HS-5 (cell line): ENCODE data around the gene ACOX3.
A peak's percentile ranks its signal among the peaks of the same experiment; 100 is the strongest.
"Not testable (repeated sequence)": the region's sequence is repeated elsewhere in the genome, so short reads cannot be mapped to it uniquely, and the experiment has no call there.

ENCODE experiments used
- DNase-seq: peaks from one replicate; pipeline ENCODE4 v3.0.0-alpha.2; 2012; ENCODE audit warnings: low read depth

The ACOX3 gene

DNA sequence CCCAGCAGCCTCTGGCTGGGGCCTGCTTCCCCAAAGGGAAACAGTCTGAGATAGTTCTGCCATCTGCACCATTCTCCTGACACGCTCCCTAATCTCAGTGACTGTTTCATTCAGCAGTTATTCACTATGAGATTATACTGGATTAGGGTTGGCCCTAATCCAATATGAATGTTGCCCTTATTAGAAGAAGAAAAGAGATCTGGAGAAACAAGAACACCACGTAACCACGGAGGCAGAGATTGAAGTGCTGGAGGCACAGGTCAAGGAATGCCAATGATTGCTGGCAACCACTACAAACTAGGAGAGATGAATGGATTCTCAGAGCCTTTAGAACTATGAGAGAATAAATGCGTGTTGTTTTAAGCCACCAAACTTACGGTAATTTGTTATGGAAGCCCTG lies 7.4 kb downstream of the ACOX3 start:
- no peak for DNase-seq

DNA sequence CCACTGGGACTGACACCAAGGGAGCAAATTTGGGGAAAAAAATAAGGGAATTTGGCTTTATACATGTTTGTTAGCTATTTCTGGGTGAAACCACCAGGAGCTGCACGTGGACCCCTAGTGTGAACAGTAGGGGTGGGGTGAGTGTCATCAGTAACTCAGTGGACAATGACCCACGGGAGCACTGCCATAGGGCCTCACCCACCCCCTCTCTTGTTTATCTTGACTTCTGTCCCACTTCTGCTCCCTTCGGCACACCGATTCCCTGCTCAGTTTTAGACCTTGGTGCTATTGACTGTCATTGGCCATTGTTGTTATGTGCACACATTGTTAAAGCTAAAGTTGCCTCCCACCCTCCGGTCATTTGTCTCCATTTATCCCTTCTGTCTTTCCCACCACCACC lies 9.0 kb downstream of the ACOX3 start:
- no peak for DNase-seq

DNA sequence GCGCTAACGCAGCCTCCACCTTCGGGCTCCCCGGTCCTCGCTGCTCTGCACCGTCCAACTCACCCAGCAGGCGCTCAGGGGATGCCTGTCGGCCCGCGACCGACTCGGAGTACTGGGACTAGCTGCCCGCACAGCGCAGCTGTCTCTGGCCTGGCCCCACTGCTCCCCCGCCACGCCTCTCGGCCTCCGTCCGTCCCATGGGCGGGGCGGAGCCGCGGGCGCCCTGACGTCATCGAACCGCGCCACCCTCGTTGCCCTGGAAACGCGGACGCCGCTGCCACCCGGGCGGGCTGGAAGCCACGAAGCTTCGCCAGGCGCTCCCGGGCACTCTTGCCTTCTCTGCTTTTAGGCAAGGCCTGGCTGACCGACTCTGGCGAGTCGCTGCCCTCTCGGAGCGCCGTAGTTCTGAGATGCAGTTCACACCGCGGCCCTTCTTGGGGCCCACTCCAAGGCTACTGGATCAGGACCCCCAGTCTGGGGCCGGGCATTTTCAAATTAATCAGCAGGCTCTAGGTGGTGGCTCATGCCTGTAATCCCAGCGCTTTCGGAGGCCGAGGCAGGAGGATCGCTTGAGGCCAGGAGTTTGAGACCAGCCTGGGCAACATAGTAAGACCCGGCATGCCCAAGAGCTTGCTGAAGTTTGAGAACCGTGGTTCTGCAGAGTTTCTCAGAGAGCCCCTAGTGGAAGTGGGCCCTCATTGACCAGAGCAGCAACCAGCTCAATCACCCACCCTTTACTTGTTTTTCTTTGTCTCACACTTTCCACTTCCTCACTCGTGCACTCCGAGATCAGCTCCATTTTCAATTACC lies 12.0 kb downstream of the ACOX3 start:
- DNase-seq: peak; percentile 50

DNA sequence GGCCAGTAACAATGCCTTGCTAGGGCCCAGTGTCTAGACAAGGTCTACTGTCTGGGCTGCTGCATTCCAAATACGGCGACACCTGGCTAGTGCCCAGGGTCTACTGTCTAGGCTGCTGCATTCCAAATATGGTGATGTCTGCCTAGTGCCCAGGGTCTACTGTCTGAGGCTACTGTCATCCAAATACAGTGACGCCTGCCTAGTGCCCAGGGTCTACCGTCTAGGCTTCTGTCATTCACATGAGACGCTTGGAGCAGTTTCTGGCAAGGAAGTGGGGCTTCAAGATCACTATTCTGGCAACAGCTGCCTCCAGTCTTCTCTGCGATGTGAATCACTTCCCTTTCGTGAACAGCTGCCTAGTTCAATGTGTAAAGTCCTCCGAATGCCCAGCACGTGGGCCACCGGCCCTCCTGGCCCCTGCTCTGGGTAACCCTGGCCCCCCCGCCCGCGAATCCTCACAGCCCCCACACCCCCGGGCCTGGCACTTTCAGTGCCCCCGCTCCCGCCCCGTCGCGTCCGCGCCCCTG lies 12.7 kb downstream of the ACOX3 start:
- peak; percentile 15 for DNase-seq

DNA sequence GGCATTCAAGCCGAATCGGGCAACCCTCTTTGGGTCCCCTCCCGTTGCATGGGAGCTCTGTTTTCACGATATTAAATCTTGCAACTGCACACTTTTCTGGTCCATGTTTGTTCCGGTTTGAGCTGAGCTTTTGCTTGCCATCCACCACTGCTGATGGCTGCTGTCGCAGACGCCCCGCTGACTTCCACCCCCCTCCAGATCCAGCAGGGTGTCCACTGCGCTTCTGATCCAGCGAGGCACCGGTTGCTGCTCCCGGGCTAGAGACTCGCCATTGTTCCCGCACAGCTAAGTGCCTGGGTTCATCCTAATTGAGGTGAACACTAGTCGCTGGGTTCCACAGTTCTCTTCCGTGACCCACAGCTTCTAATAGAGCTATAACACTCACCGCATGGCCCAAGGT lies 13.3 kb downstream of the ACOX3 start:
- no peak for DNase-seq

DNA sequence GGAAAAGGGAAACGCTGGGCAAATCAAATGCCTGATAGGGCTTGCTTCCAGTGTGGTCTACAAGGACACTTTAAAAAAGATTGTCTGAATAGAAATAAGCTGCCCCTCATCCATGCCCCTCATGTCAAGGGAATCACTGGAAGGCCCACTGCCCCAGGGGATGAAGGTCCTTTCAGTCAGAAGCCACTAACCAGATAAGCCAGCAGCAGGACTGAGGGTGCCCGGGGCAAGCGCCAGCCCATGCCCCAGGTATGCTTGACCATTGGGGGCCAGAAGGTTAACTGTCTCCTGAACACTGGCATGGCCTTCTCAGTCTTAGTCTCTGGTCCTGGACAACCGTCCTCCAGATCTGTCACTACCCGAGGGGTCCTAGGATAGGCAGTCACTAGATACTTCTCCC lies 17.7 kb downstream of the ACOX3 start:
- no peak for DNase-seq

DNA sequence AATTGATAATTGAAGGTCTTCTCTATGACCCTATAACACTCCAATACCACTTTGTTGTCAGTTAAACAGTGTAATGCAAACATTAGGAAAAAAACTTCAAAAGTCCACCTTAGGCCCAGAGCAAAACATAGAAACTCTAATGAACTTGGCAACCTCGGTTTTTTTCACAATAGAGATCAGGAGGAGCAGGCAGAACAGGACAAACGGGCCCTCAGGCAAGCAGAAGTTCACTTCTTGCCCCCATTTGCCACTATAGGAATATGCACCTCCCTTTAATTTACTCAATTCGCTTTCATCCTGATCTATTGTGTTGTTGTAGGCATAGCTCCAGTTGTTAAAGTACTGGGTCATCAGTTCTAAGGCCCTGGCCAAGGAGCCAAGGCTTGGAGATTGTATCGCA lies 18.2 kb downstream of the ACOX3 start:
- no peak for DNase-seq

DNA sequence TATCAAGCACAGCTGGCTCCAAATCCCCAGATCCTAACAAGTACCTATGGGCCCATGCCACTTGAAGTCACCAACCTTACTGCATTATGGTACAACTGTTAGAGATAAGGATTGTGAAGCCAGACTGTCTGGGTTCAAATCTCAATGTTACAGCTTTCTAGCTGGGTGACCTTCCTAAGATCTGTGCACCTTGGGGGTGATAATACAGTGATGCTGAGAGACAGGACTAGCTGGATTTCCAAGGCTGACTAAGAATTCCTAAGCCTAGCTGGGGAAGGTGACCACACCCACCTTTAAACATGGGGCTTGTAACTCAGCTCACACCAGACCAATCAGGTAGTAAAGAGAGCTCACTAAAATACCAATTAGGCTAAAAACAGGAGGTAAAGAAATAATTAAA lies 20.4 kb downstream of the ACOX3 start:
- not testable (repeated sequence) for DNase-seq

DNA sequence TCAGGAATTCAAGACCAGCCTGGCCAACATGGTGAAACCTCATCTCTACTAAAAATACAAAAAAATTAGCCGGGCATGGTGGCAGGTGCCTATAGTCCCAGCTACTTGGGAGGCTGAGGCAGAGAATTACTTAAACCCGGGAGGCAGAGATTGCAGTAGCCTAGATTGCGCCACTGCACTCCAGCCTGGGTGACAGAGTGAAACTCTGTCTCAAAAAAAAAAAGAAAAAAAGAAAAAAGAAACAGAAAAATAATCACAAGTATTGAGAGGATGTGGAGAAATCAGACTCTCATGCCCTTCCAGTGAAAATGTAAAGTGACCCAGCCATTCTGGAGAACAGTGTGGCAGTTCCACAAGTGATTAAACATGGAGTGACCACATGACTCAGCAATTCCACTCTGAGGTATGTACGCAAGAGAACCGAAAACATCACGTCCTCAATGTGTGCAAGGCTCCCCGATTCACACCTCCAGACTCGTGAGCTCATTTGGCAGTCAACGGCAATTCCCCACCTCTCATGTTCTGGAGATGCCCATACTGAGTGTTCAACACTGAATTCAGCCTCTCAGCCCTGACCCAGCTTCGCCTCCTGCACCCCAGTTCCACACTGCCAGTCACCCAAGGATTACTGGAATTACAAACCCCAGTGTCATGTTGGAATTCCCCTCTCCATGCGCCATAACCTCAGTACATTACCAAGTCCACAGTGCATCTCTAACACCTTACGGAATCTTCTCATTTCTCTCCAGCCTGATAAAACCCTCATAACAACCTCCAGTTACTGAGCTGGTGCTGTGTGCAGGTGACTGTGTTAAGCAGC lies 21.1 kb downstream of the ACOX3 start:
- DNase-seq: no peak

DNA sequence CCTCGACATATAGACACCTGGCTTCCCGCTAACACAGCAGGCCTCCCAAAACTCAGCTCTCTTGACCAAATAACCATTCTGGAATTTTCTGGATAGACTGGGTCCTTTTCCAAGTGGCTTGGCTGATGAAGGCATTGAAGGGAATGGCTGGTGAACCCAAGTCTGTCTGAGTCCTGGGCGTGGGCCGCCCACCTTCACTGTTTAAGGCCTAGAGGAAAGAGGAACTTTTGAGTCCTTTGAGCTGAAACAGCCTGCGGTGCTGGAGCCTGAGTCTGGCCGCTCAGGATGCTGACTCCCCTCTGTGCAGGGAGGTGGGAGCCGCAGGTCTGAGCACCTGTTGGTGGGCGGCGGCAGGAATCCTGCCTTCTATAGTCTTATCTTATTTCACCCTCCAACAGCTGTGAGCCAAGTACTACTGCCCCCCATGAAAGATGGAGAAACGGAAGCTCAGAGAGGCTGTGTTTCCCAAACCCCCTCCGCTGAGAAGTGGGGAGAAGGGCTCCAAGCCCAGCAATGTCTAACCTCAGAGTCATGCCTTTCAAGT lies 23.4 kb downstream of the ACOX3 start:
- DNase-seq: no peak

DNA sequence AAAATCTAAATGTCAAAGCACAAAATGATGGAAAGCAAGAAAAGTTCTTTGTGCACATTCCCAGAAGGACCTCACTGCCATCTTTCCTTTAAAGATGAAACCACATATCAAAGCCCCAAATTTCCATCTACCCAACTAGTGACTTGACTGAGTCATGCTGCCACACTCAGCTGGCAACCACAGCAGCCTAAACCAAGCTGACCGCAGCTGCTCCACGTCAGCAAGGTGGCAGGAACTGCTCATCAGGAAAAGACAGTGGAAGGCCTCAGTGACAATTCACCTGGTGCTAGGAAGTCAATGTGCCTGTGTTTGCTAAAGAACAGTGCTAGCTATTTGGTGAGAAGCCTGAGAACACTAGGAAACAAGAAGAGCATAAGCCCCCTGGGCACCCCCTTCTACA lies 26.1 kb downstream of the ACOX3 start:
- DNase-seq: no peak

DNA sequence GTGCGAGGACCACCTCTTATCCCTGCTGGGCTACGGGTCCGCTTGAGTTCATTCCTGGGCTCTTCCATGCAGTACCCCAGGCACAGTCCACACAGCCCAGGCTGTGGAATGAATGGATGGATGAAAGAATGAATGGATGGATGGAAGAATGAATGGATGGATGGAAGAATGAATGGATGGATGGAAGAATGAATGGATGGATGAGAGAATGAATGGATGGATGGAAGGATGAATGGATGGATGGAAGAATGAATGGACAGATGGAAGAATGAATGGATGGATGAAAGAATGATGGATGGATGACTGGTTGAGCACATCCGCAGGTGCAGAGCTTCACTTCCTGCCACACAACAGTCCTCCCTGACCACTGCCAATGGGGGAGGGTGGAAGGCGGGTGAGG lies 28.2 kb downstream of the ACOX3 start:
- DNase-seq: no peak

DNA sequence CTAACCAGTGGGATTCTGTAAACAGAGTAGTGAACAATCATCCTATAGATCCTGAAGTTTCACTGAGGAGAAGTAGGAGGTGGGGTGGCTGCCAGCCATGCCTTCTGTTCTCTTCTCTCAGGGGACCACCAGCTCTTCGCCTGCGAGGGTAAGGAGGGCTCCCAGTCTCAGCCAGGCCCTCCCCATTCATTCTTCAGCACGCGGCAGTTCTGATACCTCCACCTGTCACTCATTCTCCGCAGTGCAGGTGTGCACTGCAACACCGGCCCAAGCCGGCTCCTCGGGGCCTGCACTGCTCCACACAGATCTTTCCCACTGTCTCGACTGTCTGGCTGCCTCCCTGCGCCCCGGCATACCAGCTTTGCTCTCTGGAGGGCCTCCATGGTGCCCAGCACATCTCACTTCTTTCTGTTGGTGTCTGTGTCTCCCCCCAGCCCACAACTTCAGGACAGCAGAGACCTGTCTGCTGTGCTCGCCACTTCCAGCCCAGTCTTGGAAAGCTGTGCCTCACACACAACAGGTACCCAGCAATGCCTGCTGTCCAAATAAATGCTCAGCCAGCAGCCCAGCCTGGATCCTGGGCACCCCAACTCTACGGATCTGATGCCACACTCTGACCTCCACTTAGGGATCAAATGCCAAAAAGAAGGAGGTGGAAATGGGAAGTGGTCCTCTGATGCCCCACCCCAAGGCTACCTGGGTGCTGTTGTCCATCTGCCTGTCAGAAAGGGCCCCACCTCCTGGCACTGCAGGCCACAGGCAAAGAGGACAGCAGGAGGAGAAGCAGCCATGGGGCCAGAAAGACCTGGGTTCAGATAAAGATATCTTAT lies 29.0 kb downstream of the ACOX3 start:
- no peak for DNase-seq

DNA sequence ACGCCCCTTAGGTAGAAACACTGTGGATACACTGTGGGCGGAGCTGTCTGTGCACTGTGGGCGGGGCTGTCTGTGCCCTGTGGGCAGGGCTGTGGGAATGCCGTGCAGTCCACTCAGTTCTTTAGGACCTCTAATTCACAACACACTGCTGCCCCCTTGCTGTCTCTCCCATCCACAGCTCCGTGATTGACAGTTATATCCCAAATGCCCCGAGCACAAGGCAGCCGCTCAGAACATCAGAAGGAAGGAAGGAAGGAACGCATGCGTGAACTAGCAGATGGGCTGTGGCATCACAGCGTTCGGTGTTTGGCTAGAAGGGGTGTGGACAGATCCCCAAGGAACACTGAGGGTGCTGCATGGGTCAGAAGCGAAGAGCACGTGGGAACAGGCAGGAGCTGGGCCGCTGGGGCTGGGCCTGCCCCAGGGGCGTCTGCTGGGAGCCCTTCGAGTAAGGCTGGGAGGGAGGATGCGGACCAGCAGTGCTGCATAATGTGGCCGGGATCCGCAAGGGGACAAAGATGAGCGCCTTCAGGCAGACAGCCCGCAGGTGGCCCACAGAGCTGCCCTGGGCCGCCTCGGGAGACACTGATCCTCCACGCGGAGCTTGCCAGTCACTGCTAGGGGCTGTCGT lies 29.8 kb downstream of the ACOX3 start:
- DNase-seq: no peak

DNA sequence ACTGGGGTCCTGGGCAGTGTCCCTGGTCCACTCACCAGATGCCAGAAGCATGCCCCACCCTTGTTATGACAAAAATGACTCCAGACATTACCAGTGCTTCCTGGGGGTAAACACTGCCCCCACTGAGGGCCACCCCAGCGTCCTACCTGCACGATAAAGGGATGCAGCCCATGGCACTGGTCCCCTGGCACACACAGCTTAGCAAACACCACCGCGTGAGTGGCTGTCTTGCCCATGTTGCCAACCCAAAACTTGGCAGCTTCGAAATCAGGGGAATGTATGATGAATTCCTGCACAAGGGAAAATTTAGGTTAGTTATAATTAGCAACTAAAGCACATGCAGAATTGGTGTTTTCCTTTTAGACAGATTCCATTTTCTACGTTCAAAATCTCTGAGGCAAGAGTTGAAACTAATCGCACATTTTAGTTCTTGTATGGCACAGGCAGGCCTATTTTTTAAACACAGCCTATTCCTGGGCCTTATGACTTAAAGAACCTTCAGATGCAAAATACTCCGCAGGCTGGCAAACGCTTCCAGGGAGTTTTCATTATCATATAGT lies 30.4 kb downstream of the ACOX3 start:
- no peak for DNase-seq

DNA sequence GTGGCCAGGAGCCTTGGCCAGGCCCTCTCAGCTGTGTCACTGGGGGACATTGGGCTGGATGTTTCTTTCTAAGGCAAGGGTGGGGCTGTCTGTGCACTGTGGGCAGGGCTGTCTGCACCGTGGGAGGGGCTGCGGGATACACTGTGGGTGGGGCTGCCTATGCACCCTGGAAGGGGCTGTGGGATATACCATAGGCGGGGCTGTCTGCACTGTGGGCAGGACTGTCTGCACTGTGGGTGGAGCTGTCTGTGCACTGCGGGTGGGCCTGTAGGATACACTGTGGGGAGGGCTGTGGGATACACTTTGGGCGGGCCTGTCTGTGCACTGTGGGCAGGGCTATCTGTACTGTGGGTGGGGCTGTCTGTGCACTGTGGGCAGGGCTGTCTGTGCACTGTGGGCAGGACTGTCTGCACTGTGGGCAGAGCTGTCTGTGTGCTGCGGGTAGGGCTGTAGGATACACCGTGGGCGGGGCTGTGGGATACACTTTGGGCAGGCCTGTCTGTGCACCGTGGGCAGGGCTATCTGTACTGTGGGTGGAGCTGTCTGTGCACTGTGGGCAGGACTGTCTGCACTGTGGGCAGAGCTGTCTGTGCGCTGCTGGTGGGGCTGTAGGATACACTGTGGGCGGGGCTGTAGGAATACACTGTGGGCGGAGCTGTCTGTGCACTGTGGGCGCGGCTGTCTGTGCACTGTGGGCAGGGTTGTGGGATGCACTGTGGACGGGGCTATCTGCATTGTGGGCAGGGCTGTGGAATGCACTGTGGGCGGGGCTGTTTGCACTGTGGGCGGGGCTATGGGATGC lies 31.1 kb downstream of the ACOX3 start:
- no peak for DNase-seq

DNA sequence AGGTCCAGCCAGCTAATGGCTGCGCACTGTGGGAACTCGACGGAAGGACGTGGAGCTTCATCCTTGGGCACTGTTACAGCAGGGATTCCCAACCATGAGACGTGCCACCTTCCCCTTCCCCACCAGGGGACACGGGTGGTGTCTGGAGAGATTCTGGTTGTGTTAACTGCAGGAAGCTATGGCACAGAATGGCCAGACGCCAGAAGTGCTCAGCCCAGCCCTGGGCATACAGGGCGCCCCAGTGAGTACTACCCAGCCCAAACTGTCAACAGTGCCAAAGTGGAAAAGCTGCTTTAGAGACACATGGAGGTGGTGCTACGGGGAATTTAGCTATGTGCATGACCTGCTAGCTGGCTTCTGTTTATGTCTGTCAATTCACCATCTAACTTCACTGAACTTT lies 32.8 kb downstream of the ACOX3 start:
- DNase-seq: no peak

DNA sequence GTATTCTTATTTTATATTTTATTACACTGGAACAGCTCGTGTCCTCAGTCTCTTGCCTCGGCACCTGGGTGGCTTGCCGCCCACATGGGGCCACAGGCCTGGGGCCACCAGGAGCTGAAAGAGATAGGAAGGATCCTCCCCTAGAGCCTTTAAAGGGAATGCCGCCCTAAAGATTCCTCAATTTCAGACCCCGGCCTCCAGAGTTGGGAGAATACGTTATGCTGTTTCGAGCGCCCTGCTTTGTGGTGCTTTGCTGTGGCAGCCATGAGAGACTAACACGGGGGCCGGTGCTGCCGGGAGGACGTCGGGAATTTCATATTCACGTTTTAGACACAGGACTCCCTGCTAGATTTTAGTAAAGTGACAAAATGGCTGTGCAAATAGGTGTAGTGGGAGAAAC lies 33.2 kb downstream of the ACOX3 start:
- DNase-seq: no peak

DNA sequence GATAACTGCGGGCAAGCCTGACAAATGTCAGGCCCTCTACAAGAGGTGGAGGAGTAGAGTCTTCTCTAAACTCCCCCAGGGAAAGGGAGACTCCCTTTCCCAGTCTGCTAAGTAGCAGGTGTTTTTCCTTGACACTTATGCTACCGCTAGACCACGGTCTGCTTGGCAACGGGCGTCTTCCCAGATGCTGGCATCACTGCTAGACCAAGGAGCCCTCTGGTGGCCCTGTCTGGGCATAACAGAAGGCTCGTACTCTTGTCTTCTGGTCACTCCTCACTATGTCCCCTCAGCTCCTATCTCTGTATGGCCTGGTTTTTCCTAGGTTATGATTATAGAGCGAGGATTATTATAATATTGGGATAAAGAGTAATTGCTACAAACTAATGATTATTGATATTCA lies 33.6 kb downstream of the ACOX3 start:
- not testable (repeated sequence) for DNase-seq

DNA sequence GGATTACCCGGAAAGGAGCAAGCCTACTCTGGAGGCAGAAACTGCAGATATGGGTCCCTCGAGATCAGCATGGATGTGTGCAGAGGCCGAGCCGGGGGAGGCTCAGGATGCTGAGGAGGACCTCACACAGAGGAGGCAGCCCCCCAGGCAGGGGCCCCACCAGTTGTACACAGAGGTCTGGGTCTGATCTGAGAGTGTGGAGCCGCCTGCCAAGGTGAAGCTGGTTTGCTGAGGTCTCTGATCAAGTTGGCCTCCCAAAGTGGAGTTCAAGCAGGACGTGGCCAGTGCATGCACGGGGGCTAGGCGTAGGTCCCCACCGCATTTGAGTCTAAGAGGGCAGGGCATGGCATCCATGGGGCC lies 35.0 kb downstream of the ACOX3 start:
- DNase-seq: no peak
